T-helper 1 cell (primary cell): ENCODE measurements around the gene CACHD1.

ENCODE experiments used
- DNase-seq, 5 donors: peaks; one replicate each; pipeline ENCODE4 v3.0.0-alpha.2; 2012 to 2020

The CACHD1 gene

GRCh38 chr1:64474133-64474532 lies 4.2 kb downstream of the CACHD1 start:
- no peak for DNase-seq

GRCh38 chr1:64474665-64475439 lies 4.9 kb downstream of the CACHD1 start:
- no peak for DNase-seq

- DNase-seq = no peak
Observed at GRCh38 chr1:64476251-64476952, 6.5 kb downstream of the CACHD1 start.

GRCh38 chr1:64478594-64479470 lies 8.9 kb downstream of the CACHD1 start:
- no peak for DNase-seq

- no peak for DNase-seq
Observed at GRCh38 chr1:64479874-64480273, 9.9 kb downstream of the CACHD1 start.

- no peak for DNase-seq
Observed at GRCh38 chr1:64480999-64481772, 11.3 kb downstream of the CACHD1 start.

GRCh38 chr1:64482128-64482527 lies 12.2 kb downstream of the CACHD1 start:
- no peak for DNase-seq

- no peak for DNase-seq
Observed at GRCh38 chr1:64482720-64483119, 12.8 kb downstream of the CACHD1 start.

- DNase-seq = no peak
Observed at GRCh38 chr1:64483731-64484414, 13.9 kb downstream of the CACHD1 start.

GRCh38 chr1:64484651-64485050 lies 14.7 kb downstream of the CACHD1 start:
- DNase-seq = no peak

GRCh38 chr1:64486193-64486592 lies 16.3 kb downstream of the CACHD1 start:
- DNase-seq = no peak

- no peak for DNase-seq
Observed at GRCh38 chr1:64487061-64487460, 17.1 kb downstream of the CACHD1 start.

GRCh38 chr1:64488862-64489261 lies 18.9 kb downstream of the CACHD1 start:
- DNase-seq = no peak

GRCh38 chr1:64489707-64490106 lies 19.8 kb downstream of the CACHD1 start:
- no peak for DNase-seq

GRCh38 chr1:64490213-64490818 lies 20.4 kb downstream of the CACHD1 start:
- DNase-seq = no peak

- no peak for DNase-seq
Observed at GRCh38 chr1:64492424-64492823, 22.5 kb downstream of the CACHD1 start.

- DNase-seq = no peak
Observed at GRCh38 chr1:64493831-64494230, 23.9 kb downstream of the CACHD1 start.

- DNase-seq = no peak
Observed at GRCh38 chr1:64494659-64495058, 24.7 kb downstream of the CACHD1 start.

GRCh38 chr1:64495878-64496277 lies 25.9 kb downstream of the CACHD1 start:
- no peak for DNase-seq

GRCh38 chr1:64496606-64497005 lies 26.7 kb downstream of the CACHD1 start:
- no peak for DNase-seq

GRCh38 chr1:64497088-64497883 lies 27.4 kb downstream of the CACHD1 start:
- no peak for DNase-seq
